22Rv1 (cell line): ENCODE data around the gene CSTF2.

Experiments
- ZFX ChIP-seq: fragments of 450-650 bp; IDR thresholded peaks from 2 replicates; pipeline ENCODE4 v1.6.1; 2017; ENCODE audit warnings: antibody characterized with exemption, borderline replicate concordance
- TF ChIP-seq, protein P1 (sequence below): fragments of 450-650 bp; IDR thresholded peaks from 2 replicates; pipeline ENCODE4 v1.5.1; 2017; ENCODE audit warnings: mild to moderate bottlenecking

DNA sequence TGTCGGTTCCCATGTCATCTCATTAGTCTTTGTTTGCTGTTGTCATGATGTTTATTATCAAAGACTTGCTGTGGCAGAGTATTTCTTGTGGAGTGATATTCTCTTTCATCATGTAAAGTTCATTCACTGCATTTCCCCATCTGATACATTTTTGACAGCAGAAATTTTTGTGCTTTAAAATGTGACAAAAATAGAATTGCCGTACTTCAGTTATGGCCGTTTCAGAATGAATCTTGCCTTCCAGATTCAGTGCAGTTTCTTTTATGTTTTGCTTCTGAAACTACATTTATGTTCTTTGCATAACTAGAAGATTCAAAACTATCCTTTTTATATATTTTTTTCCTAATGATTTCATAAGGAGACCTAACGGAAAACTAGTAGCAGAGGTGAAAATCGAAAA lies 10.0 kb downstream of the CSTF2 start:
- TF ChIP-seq, protein P1, sequence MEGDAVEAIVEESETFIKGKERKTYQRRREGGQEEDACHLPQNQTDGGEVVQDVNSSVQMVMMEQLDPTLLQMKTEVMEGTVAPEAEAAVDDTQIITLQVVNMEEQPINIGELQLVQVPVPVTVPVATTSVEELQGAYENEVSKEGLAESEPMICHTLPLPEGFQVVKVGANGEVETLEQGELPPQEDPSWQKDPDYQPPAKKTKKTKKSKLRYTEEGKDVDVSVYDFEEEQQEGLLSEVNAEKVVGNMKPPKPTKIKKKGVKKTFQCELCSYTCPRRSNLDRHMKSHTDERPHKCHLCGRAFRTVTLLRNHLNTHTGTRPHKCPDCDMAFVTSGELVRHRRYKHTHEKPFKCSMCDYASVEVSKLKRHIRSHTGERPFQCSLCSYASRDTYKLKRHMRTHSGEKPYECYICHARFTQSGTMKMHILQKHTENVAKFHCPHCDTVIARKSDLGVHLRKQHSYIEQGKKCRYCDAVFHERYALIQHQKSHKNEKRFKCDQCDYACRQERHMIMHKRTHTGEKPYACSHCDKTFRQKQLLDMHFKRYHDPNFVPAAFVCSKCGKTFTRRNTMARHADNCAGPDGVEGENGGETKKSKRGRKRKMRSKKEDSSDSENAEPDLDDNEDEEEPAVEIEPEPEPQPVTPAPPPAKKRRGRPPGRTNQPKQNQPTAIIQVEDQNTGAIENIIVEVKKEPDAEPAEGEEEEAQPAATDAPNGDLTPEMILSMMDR, result no peak
- TF ChIP-seq ZFX, result no peak
